Loucy (cell line): ENCODE results near the gene TOX3.

Source experiments
- H2AFZ ChIP-seq: fragments of 200-600 bp; sonication (generic); 2 replicates; pipeline ENCODE4 v1.6.0; 2016; ENCODE audit warnings: antibody characterized with exemption, mild to moderate bottlenecking, low read length, moderate library complexity
- H3F3A ChIP-seq: fragments of 200-600 bp; 2 replicates; pipeline ENCODE4 v1.6.0; 2016; ENCODE audit warnings: antibody characterized with exemption, low read depth, mild to moderate bottlenecking
- H3K27me3 ChIP-seq: fragments of 200-600 bp; sonication (generic); 2 replicates; pipeline ENCODE4 v1.6.1; 2014; ENCODE audit warnings: low read length, mild to moderate bottlenecking; ENCODE audit not compliant: insufficient read depth, poor library complexity, severe bottlenecking
- H3K36me3 ChIP-seq: fragments of 200-600 bp; sonication (generic); 2 replicates; pipeline ENCODE4 v1.6.1; 2016; ENCODE audit warnings: low read length; ENCODE audit not compliant: insufficient read depth
- H3K4me1 ChIP-seq: fragments of 200-600 bp; sonication (generic); 2 replicates; pipeline ENCODE4 v1.5.1; 2014; ENCODE audit warnings: low read length, mild to moderate bottlenecking; ENCODE audit not compliant: insufficient read depth, poor library complexity, severe bottlenecking
- H3K4me2 ChIP-seq: fragments of 200-600 bp; sonication (generic); 2 replicates; pipeline ENCODE4 v1.6.0; 2014; ENCODE audit warnings: antibody characterized with exemption, low read length, low read depth, mild to moderate bottlenecking; ENCODE audit not compliant: poor library complexity, severe bottlenecking
- H3K4me3 ChIP-seq: fragments of 200-600 bp; sonication (generic); 2 replicates; pipeline ENCODE4 v1.5.1; 2014; ENCODE audit warnings: low read length, mild to moderate bottlenecking, mixed read lengths; ENCODE audit not compliant: poor library complexity, severe bottlenecking
- H3K79me2 ChIP-seq: fragments of 200-600 bp; sonication (generic); 2 replicates; pipeline ENCODE4 v1.6.1; 2014; ENCODE audit warnings: low read length; ENCODE audit not compliant: insufficient read depth
- H3K9ac ChIP-seq: fragments of 200-600 bp; sonication (generic); 2 replicates; pipeline ENCODE4 v1.6.0; 2014; ENCODE audit warnings: mild to moderate bottlenecking, low read depth, low read length, moderate library complexity; ENCODE audit not compliant: poor library complexity, severe bottlenecking
- H3K9me2 ChIP-seq: fragments of 200-600 bp; sonication (generic); replicated peaks from 2 replicates; pipeline ENCODE4 v1.6.1; 2016; ENCODE audit warnings: low read depth, low read length, mixed read lengths
- H3K9me3 ChIP-seq: fragments of 200-600 bp; sonication (generic); 2 replicates; pipeline ENCODE4 v1.6.1; 2014; ENCODE audit warnings: mild to moderate bottlenecking, antibody characterized with exemption, low read length, low read depth; ENCODE audit not compliant: insufficient read depth
- H4K20me1 ChIP-seq: fragments of 200-600 bp; sonication (generic); 2 replicates; pipeline ENCODE4 v1.6.0; 2014; ENCODE audit warnings: antibody characterized with exemption, low read length, mild to moderate bottlenecking; ENCODE audit not compliant: insufficient read depth, poor library complexity, severe bottlenecking
- CTCF ChIP-seq: fragments of 200-600 bp; sonication (generic); conservative IDR thresholded peaks from 2 replicates; pipeline ENCODE4 v1.5.1; 2014; ENCODE audit warnings: mild to moderate bottlenecking, antibody characterized with exemption, low read length
- EZH2phosphoT487 ChIP-seq: fragments of 200-600 bp; IDR thresholded peaks from 2 replicates; pipeline ENCODE4 v1.6.1; 2018; ENCODE audit warnings: antibody characterized with exemption, mild to moderate bottlenecking, moderate library complexity, borderline replicate concordance

TOX3 gene

DNA sequence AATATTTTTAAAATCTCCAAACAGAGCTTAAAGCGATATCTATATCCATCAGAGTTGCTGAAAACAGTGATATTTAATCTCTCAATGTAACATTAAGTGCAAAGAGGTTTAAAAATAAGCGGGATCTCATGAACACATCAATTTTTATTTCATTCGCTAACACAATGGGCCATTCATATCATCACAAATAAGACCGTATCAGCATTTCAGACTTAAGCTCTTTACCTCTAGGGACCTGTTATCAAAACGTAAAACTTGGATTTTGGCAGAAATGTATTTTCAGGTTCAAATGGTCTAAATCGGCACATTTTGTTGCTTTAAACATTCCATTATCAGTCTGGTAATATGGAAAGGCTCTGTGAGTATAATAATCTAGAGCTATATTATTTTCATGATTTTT, 77.9 kb downstream of the TOX3 start:
- Histone ChIP-seq H3F3A (no peaks in the 10 kb centered on the region), H3K9ac (no peak overlapping the region), H4K20me1 (no peaks in the 10 kb centered on the region), H3K9me2 (no peaks in the 10 kb centered on the region), H2AFZ (no peak overlapping the region), H3K4me1 (no peaks in the 10 kb centered on the region), H3K36me3 (no peaks in the 10 kb centered on the region), H3K79me2 (no peaks in the 10 kb centered on the region), H3K27me3 (no peaks in the 10 kb centered on the region), H3K4me2 (no peak overlapping the region), H3K9me3 (no peaks in the 10 kb centered on the region), H3K4me3 (no peak overlapping the region)
- TF ChIP-seq CTCF (no peak), EZH2phosphoT487 (no peak)

- Histone ChIP-seq H3K9me2 (no peaks in the 10 kb centered on the region), H2AFZ (no peak overlapping the region), H3K4me3 (no peak overlapping the region), H3K4me2 (no peak overlapping the region), H3K9ac (no peak overlapping the region), H4K20me1 (no peaks in the 10 kb centered on the region), H3K9me3 (no peaks in the 10 kb centered on the region), H3K79me2 (no peaks in the 10 kb centered on the region), H3K4me1 (no peaks in the 10 kb centered on the region), H3K27me3 (no peaks in the 10 kb centered on the region), H3K36me3 (no peaks in the 10 kb centered on the region), H3F3A (no peaks in the 10 kb centered on the region)
- TF ChIP-seq CTCF (no peak), EZH2phosphoT487 (no peak)
These were observed 79.2 kb downstream of the TOX3 start for GRCh38 chr16:52467753-52468152.

DNA sequence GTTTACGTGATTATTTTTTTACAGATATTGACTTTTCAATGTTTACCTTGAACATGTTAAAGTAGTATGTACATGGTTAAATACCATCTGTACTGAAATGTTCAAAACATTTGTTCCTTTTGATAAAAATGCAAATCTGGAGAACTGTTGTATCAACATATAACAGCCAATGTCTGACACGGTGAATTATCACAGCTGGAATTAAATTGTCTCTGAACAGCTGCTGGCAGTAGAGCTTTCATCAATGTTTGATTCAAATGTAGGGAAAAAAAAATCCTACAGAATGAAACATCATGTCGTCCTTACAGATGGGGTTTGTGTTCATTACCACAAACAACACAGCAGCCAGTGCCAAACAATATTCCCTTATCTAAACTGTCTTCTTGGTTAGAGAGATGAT, 79.9 kb downstream of the TOX3 start:
- Histone ChIP-seq H3K4me1 (no peaks in the 10 kb centered on the region), H3K79me2 (no peaks in the 10 kb centered on the region), H3K4me2 (no peak overlapping the region), H3K4me3 (no peak overlapping the region), H3K9ac (no peak overlapping the region), H3K36me3 (no peaks in the 10 kb centered on the region), H3K9me3 (no peaks in the 10 kb centered on the region), H3K9me2 (no peaks in the 10 kb centered on the region), H3F3A (no peaks in the 10 kb centered on the region), H3K27me3 (no peaks in the 10 kb centered on the region), H4K20me1 (no peaks in the 10 kb centered on the region), H2AFZ (no peak overlapping the region)
- TF ChIP-seq EZH2phosphoT487 (no peak), CTCF (no peak)
